Peyer's patch (tissue), 4 donors: Measurements from ENCODE around the gene ALDOB.

Experiments used
- POLR2A ChIP-seq, 2 donors: fragments of 450-650 bp; IDR thresholded peaks; one replicate each; pipeline ENCODE4 v1.5.1; 2017; ENCODE audit warnings: antibody characterized with exemption in 2 of 2, mild to moderate bottlenecking in 2 of 2, moderate library complexity in 2 of 2
- TF ChIP-seq, protein P1 (sequence below), 6 experiments: fragments of 450-650 bp in 4 of 6; fragments of 200-600 bp in 2 of 6; sonication (generic) in 1 of 6; IDR thresholded peaks; one replicate each; pipeline ENCODE4 v1.5.1; 2017 to 2019; ENCODE audit warnings: antibody characterized with exemption in 6 of 6, mild to moderate bottlenecking in 3 of 6, moderate library complexity in 1 of 6

DNA sequence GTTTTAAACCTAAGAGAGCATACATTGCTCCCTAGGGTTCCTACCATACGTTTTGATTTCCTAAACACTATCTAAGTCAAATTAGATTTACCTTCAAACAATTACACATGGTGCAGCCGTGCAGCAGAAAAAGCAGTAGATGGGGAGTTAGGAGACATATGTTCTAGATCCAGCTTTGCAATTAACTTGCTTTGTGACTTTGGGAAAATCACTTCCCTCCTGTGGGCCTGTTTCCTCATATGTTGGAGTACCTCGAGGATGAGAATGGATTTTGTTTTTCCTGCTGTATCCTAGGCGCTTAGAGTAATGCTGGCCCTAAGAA lies 37.9 kb downstream of the ALDOB start:
- no peak for TF ChIP-seq POLR2A (IDR thresholded peaks at IDR 0.05)
- TF ChIP-seq, protein P1, sequence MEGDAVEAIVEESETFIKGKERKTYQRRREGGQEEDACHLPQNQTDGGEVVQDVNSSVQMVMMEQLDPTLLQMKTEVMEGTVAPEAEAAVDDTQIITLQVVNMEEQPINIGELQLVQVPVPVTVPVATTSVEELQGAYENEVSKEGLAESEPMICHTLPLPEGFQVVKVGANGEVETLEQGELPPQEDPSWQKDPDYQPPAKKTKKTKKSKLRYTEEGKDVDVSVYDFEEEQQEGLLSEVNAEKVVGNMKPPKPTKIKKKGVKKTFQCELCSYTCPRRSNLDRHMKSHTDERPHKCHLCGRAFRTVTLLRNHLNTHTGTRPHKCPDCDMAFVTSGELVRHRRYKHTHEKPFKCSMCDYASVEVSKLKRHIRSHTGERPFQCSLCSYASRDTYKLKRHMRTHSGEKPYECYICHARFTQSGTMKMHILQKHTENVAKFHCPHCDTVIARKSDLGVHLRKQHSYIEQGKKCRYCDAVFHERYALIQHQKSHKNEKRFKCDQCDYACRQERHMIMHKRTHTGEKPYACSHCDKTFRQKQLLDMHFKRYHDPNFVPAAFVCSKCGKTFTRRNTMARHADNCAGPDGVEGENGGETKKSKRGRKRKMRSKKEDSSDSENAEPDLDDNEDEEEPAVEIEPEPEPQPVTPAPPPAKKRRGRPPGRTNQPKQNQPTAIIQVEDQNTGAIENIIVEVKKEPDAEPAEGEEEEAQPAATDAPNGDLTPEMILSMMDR (IDR thresholded peaks at IDR 0.05): no peak
